GM19438 (cell line): ENCODE measurements around the gene RHBDF2.

Source experiments
- ATAC-seq: cut with Tn5 transposase; IDR thresholded peaks from one replicate; pipeline ENCODE4 v1.9.1; 2021; ENCODE audit warnings: low read depth; ENCODE audit not compliant: unreplicated experiment

The RHBDF2 gene

GRCh38 chr17:76506408-76507345 is 5.5 kb upstream of the RHBDF2 start:
- no peak for ATAC-seq

GRCh38 chr17:76504117-76504516 is 2.9 kb upstream of the RHBDF2 start:
- ATAC-seq: no peak

- ATAC-seq: no peak
Measured at GRCh38 chr17:76502341-76503211, 1.4 kb upstream of the RHBDF2 start.

GRCh38 chr17:76501827-76502307 is 644 bp upstream of the RHBDF2 start:
- ATAC-seq: no peak

- no peak for ATAC-seq
Measured at GRCh38 chr17:76500747-76501017, 541 bp downstream of the RHBDF2 start.

- no peak for ATAC-seq
Measured at GRCh38 chr17:76500074-76500746, 1.0 kb downstream of the RHBDF2 start.

- no peak for ATAC-seq
Measured at GRCh38 chr17:76499267-76499667, 2.0 kb downstream of the RHBDF2 start.

- ATAC-seq: no peak
Measured at GRCh38 chr17:76498876-76499251, 2.4 kb downstream of the RHBDF2 start.

GRCh38 chr17:76497979-76498875 is 3.0 kb downstream of the RHBDF2 start:
- no peak for ATAC-seq

GRCh38 chr17:76497699-76497978 is 3.6 kb downstream of the RHBDF2 start:
- no peak for ATAC-seq

GRCh38 chr17:76496464-76496863 is 4.8 kb downstream of the RHBDF2 start:
- no peak for ATAC-seq

- ATAC-seq: no peak
Measured at GRCh38 chr17:76495663-76496400, 5.4 kb downstream of the RHBDF2 start.

- no peak for ATAC-seq
Measured at GRCh38 chr17:76493505-76494167, 7.6 kb downstream of the RHBDF2 start.

GRCh38 chr17:76492989-76493501 is 8.2 kb downstream of the RHBDF2 start:
- ATAC-seq: peak; percentile 39

GRCh38 chr17:76492123-76492988 is 8.9 kb downstream of the RHBDF2 start:
- peak; percentile 47 for ATAC-seq

- ATAC-seq: peak; percentile 2
Measured at GRCh38 chr17:76491271-76492122, 9.7 kb downstream of the RHBDF2 start.

GRCh38 chr17:76490112-76490710 is 11.0 kb downstream of the RHBDF2 start:
- no peak for ATAC-seq
